Pons (tissue), 1 donor: ENCODE measurements around the gene DECR2.
"Not testable (repeated sequence)": the region's sequence is repeated elsewhere in the genome, so short reads cannot be mapped to it uniquely, and the experiment has no call there.

Experiments
- DNase-seq: peaks from one replicate; pipeline ENCODE4 v3.0.0-alpha.2; 2016; ENCODE audit warnings: low spot score

The DECR2 gene

DNA sequence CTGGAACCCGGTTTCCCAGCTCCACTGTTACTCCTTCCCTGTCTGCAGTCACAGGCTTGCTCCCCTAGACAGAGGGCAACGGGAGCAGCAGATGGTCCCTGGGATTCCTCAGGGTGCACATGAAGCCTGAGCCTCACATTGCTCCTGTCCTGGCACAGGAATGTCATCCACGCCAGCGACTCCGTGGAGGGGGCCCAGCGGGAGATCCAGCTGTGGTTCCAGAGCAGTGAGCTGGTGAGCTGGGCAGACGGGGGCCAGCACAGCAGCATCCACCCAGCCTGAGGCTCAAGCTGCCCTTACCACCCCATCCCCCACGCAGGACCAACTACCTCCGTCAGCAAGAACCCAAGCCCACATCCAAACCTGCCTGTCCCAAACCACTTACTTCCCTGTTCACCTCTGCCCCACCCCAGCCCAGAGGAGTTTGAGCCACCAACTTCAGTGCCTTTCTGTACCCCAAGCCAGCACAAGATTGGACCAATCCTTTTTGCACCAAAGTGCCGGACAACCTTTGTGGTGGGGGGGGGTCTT is 1.6 kb upstream of the DECR2 start:
- no peak for DNase-seq

GRCh38 chr16:404971-405486 is 3.3 kb downstream of the DECR2 start:
- DNase-seq, result no peak

- no peak for DNase-seq
These were observed 4.1 kb downstream of the DECR2 start for GRCh38 chr16:405548-406506.

DNA sequence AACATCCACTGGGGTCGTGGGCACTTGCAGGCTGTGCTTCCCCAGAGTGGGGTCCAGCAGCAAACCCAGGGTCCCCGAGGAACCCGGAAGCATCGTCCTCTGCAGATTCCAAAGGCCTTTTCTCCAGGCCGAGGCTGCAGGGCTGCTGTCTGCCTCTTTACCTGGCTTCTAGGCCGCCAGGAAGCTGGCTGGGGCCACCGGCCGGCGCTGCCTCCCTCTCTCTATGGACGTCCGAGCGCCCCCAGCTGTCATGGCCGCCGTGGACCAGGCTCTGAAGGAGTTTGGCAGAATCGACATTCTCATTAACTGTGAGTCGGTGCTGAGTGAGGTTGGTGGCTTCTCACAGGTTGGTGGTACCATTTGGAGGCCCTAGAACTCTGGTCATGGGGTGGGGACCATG is 5.6 kb downstream of the DECR2 start:
- DNase-seq, result no peak

DNA sequence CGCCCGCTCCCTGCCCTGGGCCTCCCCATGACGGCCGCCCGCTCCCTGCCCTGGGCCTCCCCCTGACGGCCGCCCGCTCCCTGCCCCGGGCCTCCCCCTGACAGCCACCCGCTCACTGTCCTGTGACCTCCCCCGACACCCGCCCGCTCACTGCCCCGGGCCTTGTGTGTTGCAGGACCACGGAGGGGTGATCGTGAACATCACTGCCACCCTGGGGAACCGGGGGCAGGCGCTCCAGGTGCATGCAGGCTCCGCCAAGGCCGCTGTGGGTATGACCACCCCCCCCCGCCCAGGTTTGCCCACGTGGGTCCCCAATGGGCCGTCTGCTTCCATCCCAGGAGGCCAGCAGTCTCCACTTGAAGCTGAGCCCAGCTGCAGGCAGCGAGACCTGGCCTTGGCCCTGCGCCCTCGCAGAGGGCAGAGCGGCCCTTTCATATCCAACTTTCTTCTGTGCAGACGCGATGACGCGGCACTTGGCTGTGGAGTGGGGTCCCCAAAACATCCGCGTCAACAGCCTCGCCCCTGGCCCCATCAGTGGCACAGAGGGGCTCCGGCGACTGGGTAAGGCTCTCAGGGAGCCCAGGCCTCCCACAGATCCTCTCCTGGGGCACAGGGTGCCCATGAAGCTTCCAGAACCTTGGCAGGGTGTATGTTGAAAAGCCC is 9.0 kb downstream of the DECR2 start:
- DNase-seq, result no peak

DNA sequence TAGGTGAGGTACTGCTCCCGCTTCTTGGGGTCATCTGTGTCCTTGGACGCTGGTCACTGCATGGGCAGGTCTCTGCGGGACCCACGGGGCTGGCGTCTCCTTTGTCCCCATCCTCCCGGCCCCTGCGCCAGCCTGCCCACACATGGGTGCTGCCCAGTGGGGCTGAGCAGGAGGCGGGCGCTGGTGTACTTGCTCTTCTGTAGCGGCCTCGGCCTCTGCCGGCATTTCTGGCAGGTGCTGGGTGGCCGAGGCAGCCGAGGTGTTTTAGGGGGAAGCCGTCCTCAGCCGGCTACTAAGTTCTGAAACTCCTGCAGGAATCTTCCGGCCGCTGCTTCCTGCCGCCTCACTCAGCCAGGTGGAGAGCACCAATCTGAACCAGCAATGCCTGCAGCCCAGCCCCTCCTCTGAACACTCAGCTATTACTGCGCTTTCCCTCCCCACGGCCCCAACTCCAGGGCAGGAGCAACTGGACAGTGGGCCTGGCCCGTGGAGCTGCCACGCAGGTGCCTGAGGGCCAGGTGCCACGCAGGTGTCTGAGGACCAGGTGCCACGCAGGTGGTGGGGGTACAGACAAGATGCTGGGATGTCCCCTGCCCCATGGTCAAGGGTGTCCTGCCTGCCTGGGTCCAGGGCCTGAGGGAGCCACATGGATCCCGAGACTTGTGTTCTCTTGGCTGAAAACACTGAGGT is 10.0 kb downstream of the DECR2 start:
- DNase-seq, result no peak

- no peak for DNase-seq
These were observed 12.9 kb downstream of the DECR2 start for GRCh38 chr16:414395-415169.

DNA sequence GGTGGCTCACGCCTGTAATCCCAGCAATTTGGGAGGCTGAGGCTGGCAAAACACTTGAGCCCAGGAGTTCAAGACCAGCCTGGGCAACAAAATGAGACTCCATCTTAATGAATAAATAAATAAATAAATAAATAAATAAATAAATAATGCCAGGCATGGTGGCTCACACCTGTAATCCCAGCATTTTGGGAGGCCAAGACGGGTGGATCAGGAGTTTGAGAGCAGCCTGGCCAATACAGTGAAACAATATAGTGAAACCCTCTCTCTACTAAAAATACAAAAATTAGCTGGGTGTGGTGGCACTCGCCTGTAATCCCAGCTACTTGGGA is 13.4 kb downstream of the DECR2 start:
- not testable (repeated sequence) for DNase-seq

GRCh38 chr16:422179-422578 is 20.5 kb downstream of the DECR2 start:
- not testable (repeated sequence) for DNase-seq

GRCh38 chr16:424033-424622 is 22.4 kb downstream of the DECR2 start:
- peak; percentile 63 for DNase-seq

DNA sequence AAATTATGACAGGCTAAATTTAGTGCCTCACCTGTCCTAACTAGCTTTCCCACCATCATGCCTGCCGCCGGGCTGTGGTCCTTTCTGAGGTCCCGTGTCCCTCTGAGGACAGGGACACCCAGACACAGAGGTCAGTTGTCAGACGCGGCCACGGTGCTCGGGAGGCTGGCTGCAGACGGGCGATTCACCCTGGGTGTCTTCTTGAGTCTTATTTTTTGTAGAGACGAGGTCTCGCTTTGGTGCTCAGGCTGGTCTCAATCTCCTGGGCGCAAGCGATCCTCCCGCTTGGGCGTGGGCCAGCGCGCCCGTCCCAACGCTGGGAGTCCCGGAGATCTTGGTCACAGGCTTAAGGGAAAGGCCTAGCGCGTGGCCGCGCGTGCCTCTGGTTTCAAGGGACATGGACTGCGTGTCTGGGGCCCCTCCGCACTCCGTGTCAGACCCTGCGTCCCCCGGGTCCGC is 23.0 kb downstream of the DECR2 start:
- DNase-seq, result peak; percentile 47

DNA sequence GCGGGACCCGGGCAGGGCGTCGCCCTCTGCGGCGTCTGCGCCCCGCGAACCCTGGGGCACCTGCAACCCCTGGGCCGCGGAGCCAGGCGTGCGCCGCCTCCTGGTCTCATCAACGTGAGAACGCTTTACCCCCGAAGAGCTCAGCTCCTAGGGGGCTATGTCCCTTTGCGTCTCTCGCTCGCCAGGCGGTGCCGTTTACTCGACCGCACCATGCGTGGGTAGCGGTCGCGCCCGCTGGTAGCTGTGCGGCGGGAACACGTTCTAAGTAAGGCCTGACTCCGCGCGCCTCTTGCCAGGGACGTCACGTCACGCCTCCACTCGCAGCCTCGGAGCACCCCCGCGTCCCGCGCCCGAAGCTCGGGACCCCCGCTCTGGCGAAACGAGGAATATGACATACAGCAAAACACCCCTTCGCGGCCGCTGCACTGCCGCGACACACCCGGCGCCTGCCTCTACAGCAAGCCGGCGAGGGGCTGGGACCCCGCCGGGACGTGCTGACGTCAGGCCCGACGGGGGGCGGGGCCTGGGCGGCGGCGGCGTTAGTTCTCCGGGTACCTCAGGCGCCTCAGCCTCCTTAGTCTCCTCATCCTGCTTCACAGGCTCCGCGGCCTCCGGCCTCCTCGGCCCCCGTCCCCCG is 23.5 kb downstream of the DECR2 start, which contains the start of gene RAB11FIP3:
RAB11FIP3 (plus strand) TSS at position 568 of the 637 bp plus-strand sequence. CDS start 358 bp downstream, outside the sequence.
- DNase-seq, result peak; percentile 73

DNA sequence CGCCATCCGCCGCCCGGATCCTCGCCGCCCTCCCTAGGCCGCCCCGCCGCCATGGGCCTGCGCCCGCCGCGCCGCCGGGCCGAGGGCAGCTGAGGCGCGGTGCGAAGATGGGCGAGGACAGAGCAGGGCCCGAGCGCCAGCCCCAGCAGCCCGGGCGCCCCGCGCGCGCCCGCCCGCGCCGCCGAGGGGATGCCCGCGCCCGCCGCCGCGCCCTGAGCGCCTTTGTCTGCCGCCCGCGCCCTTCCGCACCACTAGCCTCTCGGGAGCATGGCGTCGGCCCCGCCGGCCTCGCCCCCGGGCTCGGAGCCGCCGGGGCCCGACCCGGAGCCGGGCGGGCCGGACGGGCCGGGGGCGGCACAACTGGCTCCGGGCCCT is 24.0 kb downstream of the DECR2 start:
- no peak for DNase-seq

- no peak for DNase-seq
These were observed 24.6 kb downstream of the DECR2 start for GRCh38 chr16:426115-426905.

GRCh38 chr16:426906-427249 is 25.2 kb downstream of the DECR2 start:
- DNase-seq, result no peak

DNA sequence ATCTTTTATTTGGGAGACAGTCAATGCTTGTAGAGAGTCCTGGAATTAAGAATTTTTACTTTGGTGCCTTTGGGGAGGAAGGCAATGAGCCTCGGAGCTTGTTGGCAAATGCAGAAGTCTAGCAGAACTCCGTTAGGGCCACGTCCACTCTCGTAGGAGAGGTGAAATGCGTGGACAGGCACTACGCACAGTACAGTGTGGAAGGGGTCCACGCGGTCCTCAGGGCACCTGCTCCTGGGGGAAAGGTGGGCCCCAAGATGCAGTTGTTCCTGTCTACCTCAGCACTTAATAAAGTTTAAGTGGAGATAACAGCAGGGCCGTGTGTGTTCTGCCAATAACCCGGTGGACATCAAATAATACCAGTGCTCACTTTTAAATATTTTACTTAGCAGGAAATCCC is 25.6 kb downstream of the DECR2 start:
- no peak for DNase-seq

- DNase-seq, result no peak
These were observed 29.2 kb downstream of the DECR2 start for GRCh38 chr16:430904-431303.

DNA sequence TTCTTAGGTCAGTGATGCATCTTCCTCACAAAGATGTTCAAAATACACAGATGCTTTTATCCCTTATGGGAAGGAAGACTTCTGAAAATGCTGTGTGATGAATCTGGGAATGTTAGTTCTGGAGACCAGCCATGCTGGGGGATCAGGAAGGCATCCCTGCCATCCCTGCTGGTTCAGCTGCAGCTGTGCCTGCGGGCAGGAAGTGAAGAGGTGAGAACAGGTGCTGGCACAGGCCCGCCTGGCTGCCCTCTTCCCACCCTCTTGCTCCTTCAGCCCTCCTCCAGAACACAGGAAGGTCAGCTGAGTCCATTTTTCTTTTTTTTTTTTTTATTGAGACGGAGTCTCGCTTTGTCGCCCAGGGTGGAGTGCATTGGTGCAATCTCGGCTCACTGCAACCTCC is 38.9 kb downstream of the DECR2 start:
- no peak for DNase-seq

DNA sequence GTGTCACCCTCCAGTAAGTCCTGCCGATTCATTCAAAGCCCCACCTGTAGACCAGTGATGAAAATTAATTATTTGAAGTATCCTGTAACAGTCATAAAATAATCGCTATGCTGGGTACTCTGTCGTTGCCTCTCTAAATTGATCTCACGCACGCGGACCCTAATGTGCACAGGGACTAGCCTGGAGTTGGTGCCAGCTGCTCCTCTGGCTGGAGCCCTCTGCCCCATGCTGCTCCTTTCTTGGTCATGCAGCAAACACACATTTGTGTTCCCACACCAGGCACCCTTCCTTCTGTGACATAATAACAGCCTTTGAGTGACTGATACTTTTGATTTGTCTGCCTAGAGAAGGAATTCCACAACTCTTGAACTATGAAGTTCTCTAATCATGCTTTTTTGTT is 39.8 kb downstream of the DECR2 start:
- no peak for DNase-seq

DNA sequence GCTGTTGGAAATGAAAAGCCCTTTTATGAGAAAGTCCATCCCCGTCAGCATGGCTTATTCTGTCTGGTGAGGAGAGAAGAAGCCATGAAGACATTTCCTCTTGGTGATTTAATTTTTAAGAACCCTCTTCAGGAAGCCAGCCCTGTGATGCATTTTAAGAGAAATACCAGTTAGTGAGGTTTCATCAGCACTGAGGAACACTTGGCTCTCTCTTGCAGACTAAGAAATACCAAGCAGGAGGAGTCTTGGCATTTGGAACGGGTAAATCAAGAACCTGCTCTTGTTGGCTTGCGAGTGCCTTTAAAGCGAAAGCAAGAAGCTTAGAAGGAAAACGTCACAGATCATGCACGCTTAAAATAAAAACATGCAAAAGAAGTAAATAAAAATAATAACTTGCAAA is 41.3 kb downstream of the DECR2 start:
- DNase-seq, result no peak
